A549 (cell line): ENCODE results near the gene PLXNB3. TPM values are rescaled to one million over a fixed set of nuclear protein-coding genes. Genes with fewer than 3 reads are reported as not detected.

Source experiments
- ATAC-seq, 2 experiments: fragments of 200-7000 bp in 1 of 2; fragments of >200 bp in 1 of 2; cut with Nextera tagmentation in 1 of 2; cut with Tn5 transposase in 1 of 2; 3 replicates each; pipeline versions ENCODE4 v1.8.0 to v1.9.1; 2018 to 2020; ENCODE audit warnings: mild to moderate bottlenecking in 1 of 2, moderate library complexity in 1 of 2
- CTCF ChIA-PET: fragments of 300-600 bp; sonication (Branson Sonifier 250); formaldehyde crosslinking; extraction: SDS; loops from one replicate; lab custom pipeline; 2021; ENCODE audit warnings: antibody characterized with exemption, inconsistent platforms; lab: Yijun Ruan, JAX
- POLR2A ChIA-PET: fragments of 350-600 bp; formaldehyde crosslinking; extraction: SDS; loops from one replicate; lab custom pipeline; 2021; ENCODE audit warnings: antibody characterized with exemption, inconsistent platforms; lab: Yijun Ruan, JAX
- DNase-seq, 2 experiments: peaks; one replicate each; pipeline versions ENCODE4 v3.0.0 to v3.0.0-alpha.2; 2011 to 2016; ENCODE audit warnings: low read depth in 1 of 2, low spot score in 1 of 2
- FAIRE-seq: peaks from 2 replicates; lab custom pipeline; 2011; peaks lifted over from hg19 to GRCh38; lab: Jason Lieb, UNC
- H3K27ac ChIP-seq, 2 experiments: fragments of >200 bp; sonication (Bioruptor Twin); formaldehyde crosslinking; 3 replicates each; pipeline ENCODE4 v1.5.1; 2016 to 2017
- H3K4me1 ChIP-seq: fragments of >200 bp; sonication (Bioruptor Twin); formaldehyde crosslinking; 3 replicates; pipeline ENCODE4 v1.6.1; 2016
- H3K4me2 ChIP-seq: fragments of >200 bp; sonication (Bioruptor Twin); formaldehyde crosslinking; 3 replicates; pipeline ENCODE4 v1.6.1; 2016
- H3K4me3 ChIP-seq: fragments of >200 bp; sonication (Bioruptor Twin); formaldehyde crosslinking; 3 replicates; pipeline ENCODE4 v1.5.1; 2016
- H3K9me3 ChIP-seq: fragments of >200 bp; sonication (Bioruptor Twin); formaldehyde crosslinking; 3 replicates; pipeline ENCODE4 v1.6.1; 2016
- CBX8 ChIP-seq: fragments of 200-600 bp; sonication (generic); IDR thresholded peaks from 2 replicates; pipeline ENCODE4 v1.6.1; 2016
- CHD2 ChIP-seq: fragments of 150-350 bp; IDR thresholded peaks from 2 replicates; pipeline ENCODE4 v1.6.1; 2014; ENCODE audit warnings: low read length; ENCODE audit not compliant: partially characterized antibody
- CHD4 ChIP-seq: fragments of 200-600 bp; sonication (generic); IDR thresholded peaks from 2 replicates; pipeline ENCODE4 v1.6.1; 2016; ENCODE audit warnings: antibody characterized with exemption, mild to moderate bottlenecking, borderline replicate concordance
- EP300 ChIP-seq, 2 experiments: fragments of >200 bp; sonication (Bioruptor Twin); formaldehyde crosslinking; IDR thresholded peaks; 2 replicates in 1 of 2; 3 replicates in 1 of 2; pipeline ENCODE4 v1.6.1; 2016 to 2017
- ESRRA ChIP-seq: fragments of 150-350 bp; IDR thresholded peaks from 2 replicates; pipeline ENCODE4 v1.6.1; 2014; ENCODE audit warnings: mild to moderate bottlenecking, low read length, borderline replicate concordance
- FOSB ChIP-seq: fragments of 250-450 bp; sonication (Bioruptor Pico); IDR thresholded peaks from 2 replicates; pipeline ENCODE4 v1.5.0; 2020; ENCODE audit warnings: mild to moderate bottlenecking, moderate library complexity
- GATA3 ChIP-seq: IDR thresholded peaks from 2 replicates; pipeline ENCODE4 v1.6.1; 2012; ENCODE audit warnings: borderline replicate concordance
- HDAC2 ChIP-seq: fragments of 200-600 bp; sonication (generic); IDR thresholded peaks from 2 replicates; pipeline ENCODE4 v1.6.1; 2016
- HEYL ChIP-seq: fragments of 250-450 bp; sonication (Bioruptor Pico); IDR thresholded peaks from 2 replicates; pipeline ENCODE4 v1.8.0; 2021; ENCODE audit warnings: mild to moderate bottlenecking, moderate library complexity
- HOXA7 ChIP-seq: fragments of 250-450 bp; sonication (Bioruptor Pico); IDR thresholded peaks from 2 replicates; pipeline ENCODE4 v1.5.0; 2020; ENCODE audit warnings: mild to moderate bottlenecking, moderate library complexity
- HOXB5 ChIP-seq: fragments of 250-450 bp; sonication (Bioruptor Pico); IDR thresholded peaks from 2 replicates; pipeline ENCODE4 v1.5.0; 2020; ENCODE audit warnings: mild to moderate bottlenecking, moderate library complexity
- KDM1A ChIP-seq: fragments of 200-600 bp; sonication (generic); IDR thresholded peaks from 2 replicates; pipeline ENCODE4 v1.6.1; 2016; ENCODE audit warnings: low read depth, mild to moderate bottlenecking
- MAZ ChIP-seq: fragments of 150-350 bp; IDR thresholded peaks from 2 replicates; pipeline ENCODE4 v1.6.1; 2014; ENCODE audit warnings: antibody characterized with exemption, low read depth, low read length, borderline replicate concordance
- MYC ChIP-seq: IDR thresholded peaks from 2 replicates; pipeline ENCODE4 v1.6.1; 2012; ENCODE audit warnings: mild to moderate bottlenecking, inconsistent platforms, low read length, improper control_type of control experiment, borderline replicate concordance
- NPAS2 ChIP-seq: fragments of 250-450 bp; sonication (Bioruptor Pico); IDR thresholded peaks from 2 replicates; pipeline ENCODE4 v1.8.0; 2022; ENCODE audit warnings: mild to moderate bottlenecking, moderate library complexity, borderline replicate concordance
- NR3C1 ChIP-seq: fragments of >200 bp; sonication (Bioruptor Twin); formaldehyde crosslinking; IDR thresholded peaks from 3 replicates; pipeline ENCODE4 v1.6.1; 2017
- POLR2A ChIP-seq: IDR thresholded peaks from 2 replicates; pipeline ENCODE4 v1.6.1; 2012; ENCODE audit warnings: mild to moderate bottlenecking, low read length
- POLR2AphosphoS2 ChIP-seq: conservative IDR thresholded peaks from 2 replicates; pipeline ENCODE4 v1.6.1; 2012; ENCODE audit warnings: low read length, improper control_type of control experiment, inconsistent platforms
- RCOR1 ChIP-seq: fragments of 150-350 bp; IDR thresholded peaks from 2 replicates; pipeline ENCODE4 v1.6.1; 2014; ENCODE audit warnings: antibody characterized with exemption, low read length, low read depth
- RFX5 ChIP-seq: fragments of 450-650 bp; IDR thresholded peaks from 2 replicates; pipeline ENCODE4 v1.7.1; 2014; ENCODE audit warnings: antibody characterized with exemption, mild to moderate bottlenecking, moderate library complexity
- RNF2 ChIP-seq: fragments of 200-600 bp; sonication (generic); IDR thresholded peaks from 2 replicates; pipeline ENCODE4 v1.6.1; 2016; ENCODE audit warnings: low read depth, mild to moderate bottlenecking, antibody characterized with exemption, moderate library complexity, borderline replicate concordance
- SMC3 ChIP-seq: fragments of >200 bp; sonication (Bioruptor Twin); formaldehyde crosslinking; IDR thresholded peaks from 3 replicates; pipeline ENCODE4 v1.6.1; 2018; ENCODE audit warnings: inconsistent platforms
- SREBF2 ChIP-seq: fragments of 450-650 bp; IDR thresholded peaks from 2 replicates; pipeline ENCODE4 v1.6.1; 2014; ENCODE audit warnings: mild to moderate bottlenecking, moderate library complexity
- ZFP36 ChIP-seq: fragments of 450-650 bp; IDR thresholded peaks from 2 replicates; pipeline ENCODE4 v1.6.1; 2014; ENCODE audit warnings: borderline replicate concordance; ENCODE audit not compliant: partially characterized antibody
- ZNF302 ChIP-seq: fragments of 250-450 bp; sonication (Bioruptor Pico); IDR thresholded peaks from 2 replicates; pipeline ENCODE4 v1.9.0; 2021; ENCODE audit warnings: inconsistent platforms, mild to moderate bottlenecking, moderate library complexity
- ZSCAN20 ChIP-seq: fragments of 250-450 bp; sonication (Bioruptor Pico); IDR thresholded peaks from 2 replicates; pipeline ENCODE4 v1.8.0; 2022; ENCODE audit warnings: mild to moderate bottlenecking, moderate library complexity
- WGBS: methylation state at CpG from one replicate; pipeline ENCODE4 v1.1.6; 2017; ENCODE audit errors: missing lambda C conversion rate; 5-methylcytosine and 5-hydroxymethylcytosine counted together
- polyA plus RNA-seq, 4 experiments: library from polyadenylated mRNA; depleted of rRNA in 3 of 4; stranded (reverse); fragments of >200 nt; fragmentation: RNase III in 1 of 4; extraction: RNeasy Plus Mini Kit Qiagen cat#74134 plus additional on column Dnase treatment in 1 of 4; gene quantifications; 2 replicates in 3 of 4; 3 replicates in 1 of 4; pipeline ENCODE4 v1.2.3, GENCODE V29; 2011 to 2017
- TF ChIP-seq, protein P1 (sequence below): fragments of 250-450 bp; sonication (Bioruptor Pico); IDR thresholded peaks from 2 replicates; pipeline ENCODE4 v1.5.0; 2020; ENCODE audit warnings: low read depth, mild to moderate bottlenecking, moderate library complexity
- TF ChIP-seq, protein P2 (sequence below): IDR thresholded peaks from 2 replicates; pipeline ENCODE4 v1.6.1; 2012
- TF ChIP-seq, protein P3 (sequence below): IDR thresholded peaks from 2 replicates; pipeline ENCODE4 v1.6.1; 2012; ENCODE audit warnings: low read depth, borderline replicate concordance
- TF ChIP-seq, protein P4 (sequence below): fragments of 250-450 bp; sonication (Bioruptor Pico); IDR thresholded peaks from 2 replicates; pipeline ENCODE4 v1.5.0; 2021; ENCODE audit warnings: mild to moderate bottlenecking, moderate library complexity, borderline replicate concordance
- TF ChIP-seq, protein P5 (sequence below): fragments of >200 bp; sonication (Bioruptor Twin); formaldehyde crosslinking; IDR thresholded peaks from 3 replicates; pipeline ENCODE4 v1.6.1; 2016
- TF ChIP-seq, protein P6 (sequence below): fragments of 450-650 bp; IDR thresholded peaks from 2 replicates; pipeline ENCODE4 v1.6.1; 2014; ENCODE audit warnings: antibody characterized with exemption

PLXNB3 gene
- polyA plus RNA-seq, 2 of the 4 experiments (the other 2 are of a cell fraction) = 1.1 to 2.5 TPM

DNA sequence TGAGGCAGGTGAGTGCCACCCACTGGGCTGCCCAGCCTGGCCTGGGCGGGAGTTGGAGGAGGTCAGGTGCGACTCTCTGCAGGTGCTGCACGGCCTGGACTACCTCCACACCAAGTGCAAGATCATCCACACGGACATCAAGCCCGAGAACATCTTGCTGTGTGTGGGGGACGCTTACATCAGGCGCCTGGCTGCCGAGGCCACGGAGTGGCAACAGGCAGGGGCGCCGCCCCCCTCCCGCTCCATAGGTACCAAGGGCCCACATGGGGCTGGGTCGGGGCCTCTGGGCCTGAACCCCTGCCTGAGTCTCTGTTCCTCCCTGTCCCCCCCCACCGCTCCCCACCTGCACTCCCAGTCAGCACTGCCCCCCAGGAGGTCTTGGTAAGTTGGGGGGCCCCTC is 18.8 kb downstream of the PLXNB3 start:
- DNase-seq = no peak
- no peak for FAIRE-seq
- no peak overlapping the region for H3K4me3 ChIP-seq
- H3K4me1 ChIP-seq = no peaks in the 10 kb centered on the region
- POLR2A ChIA-PET = no interaction called here
- H3K27ac ChIP-seq = no peak overlapping the region
- ATAC-seq = no peak
- WGBS = 90% methylated on average over 2 of the region's 14 CpGs
- H3K9me3 ChIP-seq = no peaks in the 10 kb centered on the region
- no peak overlapping the region for H3K4me2 ChIP-seq
- CTCF ChIA-PET = interaction anchor here (1.0 to 1.1 kb wide), 2 partner anchors 12 kb away, joined by 3 read pairs; partner anchors contain the start of genes IDH3G and SSR4
- no peak for TF ChIP-seq POLR2AphosphoS2
- TF ChIP-seq HOXB5 (CRISPR knock-in tag) = no peak
- TF ChIP-seq, protein P1, sequence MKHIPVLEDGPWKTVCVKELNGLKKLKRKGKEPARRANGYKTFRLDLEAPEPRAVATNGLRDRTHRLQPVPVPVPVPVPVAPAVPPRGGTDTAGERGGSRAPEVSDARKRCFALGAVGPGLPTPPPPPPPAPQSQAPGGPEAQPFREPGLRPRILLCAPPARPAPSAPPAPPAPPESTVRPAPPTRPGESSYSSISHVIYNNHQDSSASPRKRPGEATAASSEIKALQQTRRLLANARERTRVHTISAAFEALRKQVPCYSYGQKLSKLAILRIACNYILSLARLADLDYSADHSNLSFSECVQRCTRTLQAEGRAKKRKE (CRISPR knock-in tag) = no peak
- no peak for TF ChIP-seq RNF2
- TF ChIP-seq KDM1A = no peak
- no peak for TF ChIP-seq GATA3
- TF ChIP-seq SMC3 = no peak
- TF ChIP-seq HDAC2 = no peak
- TF ChIP-seq, protein P2, sequence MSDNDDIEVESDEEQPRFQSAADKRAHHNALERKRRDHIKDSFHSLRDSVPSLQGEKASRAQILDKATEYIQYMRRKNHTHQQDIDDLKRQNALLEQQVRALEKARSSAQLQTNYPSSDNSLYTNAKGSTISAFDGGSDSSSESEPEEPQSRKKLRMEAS = no peak
- no peak for TF ChIP-seq MYC
- no peak for TF ChIP-seq FOSB
- no peak for TF ChIP-seq RFX5
- TF ChIP-seq, protein P3, sequence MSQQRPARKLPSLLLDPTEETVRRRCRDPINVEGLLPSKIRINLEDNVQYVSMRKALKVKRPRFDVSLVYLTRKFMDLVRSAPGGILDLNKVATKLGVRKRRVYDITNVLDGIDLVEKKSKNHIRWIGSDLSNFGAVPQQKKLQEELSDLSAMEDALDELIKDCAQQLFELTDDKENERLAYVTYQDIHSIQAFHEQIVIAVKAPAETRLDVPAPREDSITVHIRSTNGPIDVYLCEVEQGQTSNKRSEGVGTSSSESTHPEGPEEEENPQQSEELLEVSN = no peak
- no peak for TF ChIP-seq RCOR1
- TF ChIP-seq CHD2 = no peak
- TF ChIP-seq, protein P4, sequence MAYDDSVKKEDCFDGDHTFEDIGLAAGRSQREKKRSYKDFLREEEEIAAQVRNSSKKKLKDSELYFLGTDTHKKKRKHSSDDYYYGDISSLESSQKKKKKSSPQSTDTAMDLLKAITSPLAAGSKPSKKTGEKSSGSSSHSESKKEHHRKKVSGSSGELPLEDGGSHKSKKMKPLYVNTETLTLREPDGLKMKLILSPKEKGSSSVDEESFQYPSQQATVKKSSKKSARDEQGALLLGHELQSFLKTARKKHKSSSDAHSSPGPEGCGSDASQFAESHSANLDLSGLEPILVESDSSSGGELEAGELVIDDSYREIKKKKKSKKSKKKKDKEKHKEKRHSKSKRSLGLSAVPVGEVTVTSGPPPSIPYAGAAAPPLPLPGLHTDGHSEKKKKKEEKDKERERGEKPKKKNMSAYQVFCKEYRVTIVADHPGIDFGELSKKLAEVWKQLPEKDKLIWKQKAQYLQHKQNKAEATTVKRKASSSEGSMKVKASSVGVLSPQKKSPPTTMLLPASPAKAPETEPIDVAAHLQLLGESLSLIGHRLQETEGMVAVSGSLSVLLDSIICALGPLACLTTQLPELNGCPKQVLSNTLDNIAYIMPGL (CRISPR knock-in tag) = no peak
- TF ChIP-seq ZFP36 = no peak
- TF ChIP-seq CBX8 = no peak
- no peak for TF ChIP-seq HOXA7
- TF ChIP-seq, protein P5, sequence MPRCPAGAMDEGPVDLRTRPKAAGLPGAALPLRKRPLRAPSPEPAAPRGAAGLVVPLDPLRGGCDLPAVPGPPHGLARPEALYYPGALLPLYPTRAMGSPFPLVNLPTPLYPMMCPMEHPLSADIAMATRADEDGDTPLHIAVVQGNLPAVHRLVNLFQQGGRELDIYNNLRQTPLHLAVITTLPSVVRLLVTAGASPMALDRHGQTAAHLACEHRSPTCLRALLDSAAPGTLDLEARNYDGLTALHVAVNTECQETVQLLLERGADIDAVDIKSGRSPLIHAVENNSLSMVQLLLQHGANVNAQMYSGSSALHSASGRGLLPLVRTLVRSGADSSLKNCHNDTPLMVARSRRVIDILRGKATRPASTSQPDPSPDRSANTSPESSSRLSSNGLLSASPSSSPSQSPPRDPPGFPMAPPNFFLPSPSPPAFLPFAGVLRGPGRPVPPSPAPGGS = no peak

DNA sequence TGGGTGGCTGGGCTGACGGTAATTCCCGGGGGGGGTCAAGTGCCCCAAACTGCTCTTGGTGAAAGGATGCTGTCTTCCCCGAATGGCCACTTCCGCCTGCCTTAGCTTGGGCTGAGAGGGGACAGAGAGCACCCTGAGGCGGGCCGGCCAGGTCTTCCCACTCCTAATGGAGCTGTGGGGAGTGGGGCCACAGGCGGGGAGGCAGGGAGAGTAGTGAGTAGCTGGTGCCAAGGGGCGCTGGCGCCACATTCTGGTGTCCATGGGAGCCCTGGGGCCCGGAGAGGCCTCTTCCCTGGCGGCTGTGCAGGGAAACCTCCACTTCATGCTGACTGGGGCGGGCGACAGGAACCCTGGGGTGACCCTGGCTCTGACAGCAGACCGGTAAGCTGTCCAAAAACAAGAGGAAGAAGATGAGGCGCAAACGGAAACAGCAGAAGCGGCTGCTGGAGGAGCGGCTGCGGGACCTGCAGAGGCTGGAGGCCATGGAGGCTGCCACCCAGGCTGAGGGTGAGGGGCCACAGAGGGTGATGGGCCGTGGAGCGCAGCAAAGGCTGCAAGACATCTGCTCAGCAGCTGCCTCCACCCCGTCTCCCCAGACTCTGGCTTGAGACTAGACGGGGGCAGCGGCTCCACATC is 19.4 kb downstream of the PLXNB3 start:
- no peak for ATAC-seq
- CTCF ChIA-PET = interaction anchor here (1.9 kb wide), 1 partner anchor 20 kb away, joined by 6 read pairs; the partner anchor contains the start of gene PLXNB3
- H3K27ac ChIP-seq = no peak overlapping the region
- H3K9me3 ChIP-seq = no peaks in the 10 kb centered on the region
- no peak overlapping the region for H3K4me3 ChIP-seq
- POLR2A ChIA-PET = interaction anchor here (0.6 to 1.8 kb wide), 2 partner anchors 11 to 17 kb away, joined by 3 to 4 read pairs; partner anchors contain the start of genes IDH3G and SSR4
- FAIRE-seq = no peak
- no peaks in the 10 kb centered on the region for H3K4me1 ChIP-seq
- no peak for DNase-seq
- TF ChIP-seq CHD2 (no peak), SREBF2 (no peak), RCOR1 (no peak), ZNF302 (CRISPR knock-in tag) (no peak), CHD4 (no peak), ZFP36 (no peak), HEYL (CRISPR knock-in tag) (no peak), ZSCAN20 (CRISPR knock-in tag) (no peak), POLR2A (no peak), CBX8 (no peak), EP300 (IDR thresholded peaks at IDR 0.05) (no peak), NR3C1 (no peak), MAZ (no peak), NPAS2 (no peak), ESRRA (no peak)
- TF ChIP-seq, protein P6, sequence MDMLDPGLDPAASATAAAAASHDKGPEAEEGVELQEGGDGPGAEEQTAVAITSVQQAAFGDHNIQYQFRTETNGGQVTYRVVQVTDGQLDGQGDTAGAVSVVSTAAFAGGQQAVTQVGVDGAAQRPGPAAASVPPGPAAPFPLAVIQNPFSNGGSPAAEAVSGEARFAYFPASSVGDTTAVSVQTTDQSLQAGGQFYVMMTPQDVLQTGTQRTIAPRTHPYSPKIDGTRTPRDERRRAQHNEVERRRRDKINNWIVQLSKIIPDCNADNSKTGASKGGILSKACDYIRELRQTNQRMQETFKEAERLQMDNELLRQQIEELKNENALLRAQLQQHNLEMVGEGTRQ = no peak
- TF ChIP-seq, all 56 proteins: peak for 0
- WGBS = 91% methylated on average over 18 of the region's 24 CpGs
- no peak overlapping the region for H3K4me2 ChIP-seq
